ENCODE results near the gene ATXN7L2.

Gene ATXN7L2

GRCh38 chr1:109528712-109529111, 45.0 kb downstream of the ATXN7L2 start:
- peaks cover 5% of the 10 kb centered on the region for H3K4me1 ChIP-seq (ENCODE audit: control insufficient read depth, low read length)
- no peaks in the 10 kb centered on the region for H3F3A ChIP-seq (ENCODE audit: control insufficient read depth, insufficient read depth)
- no peak overlapping the region for H3K4me2 ChIP-seq (ENCODE audit: low read length)
- no peak overlapping the region for H3K4me3 ChIP-seq (ENCODE audit: low read length)
- no peak overlapping the region for H3K27ac ChIP-seq (ENCODE audit: low read depth, low read length)
- H3K9me2 ChIP-seq (replicated peaks; ENCODE audit: control insufficient read depth, low read length): no peaks in the 10 kb centered on the region
- no peak for TF ChIP-seq EZH2phosphoT487 (IDR thresholded peaks at IDR 0.05; ENCODE audit: borderline replicate concordance, low read length)
- peaks cover 18% of the 10 kb centered on the region for H3K27me3 ChIP-seq (ENCODE audit: control insufficient read depth, low read length)
- no peaks in the 10 kb centered on the region for H3K9me3 ChIP-seq (ENCODE audit: control insufficient read depth, insufficient read depth, low read length)
- no peaks in the 10 kb centered on the region for H3K79me2 ChIP-seq (ENCODE audit: control insufficient read depth, low read length)
- H3K36me3 ChIP-seq (ENCODE audit: control insufficient read depth, low read length): no peaks in the 10 kb centered on the region
- H4K20me1 ChIP-seq (ENCODE audit: control insufficient read depth, insufficient read depth, low read depth, low read length): no peaks in the 10 kb centered on the region

GRCh38 chr1:109529881-109530456, 46.3 kb downstream of the ATXN7L2 start:
- no peaks in the 10 kb centered on the region for H3K79me2 ChIP-seq (ENCODE audit: control insufficient read depth, low read length)
- no peaks in the 10 kb centered on the region for H4K20me1 ChIP-seq (ENCODE audit: control insufficient read depth, insufficient read depth, low read depth, low read length)
- H3F3A ChIP-seq (ENCODE audit: control insufficient read depth, insufficient read depth): no peaks in the 10 kb centered on the region
- no peak overlapping the region for H3K27ac ChIP-seq (ENCODE audit: low read depth, low read length)
- peaks cover 18% of the 10 kb centered on the region for H3K27me3 ChIP-seq (ENCODE audit: control insufficient read depth, low read length)
- no peaks in the 10 kb centered on the region for H3K9me2 ChIP-seq (replicated peaks; ENCODE audit: control insufficient read depth, low read length)
- H3K4me1 ChIP-seq (ENCODE audit: control insufficient read depth, low read length): peaks cover 5% of the 10 kb centered on the region
- no peak overlapping the region for H3K4me3 ChIP-seq (ENCODE audit: low read length)
- no peak overlapping the region for H3K4me2 ChIP-seq (ENCODE audit: low read length)
- TF ChIP-seq EZH2phosphoT487 (IDR thresholded peaks at IDR 0.05; ENCODE audit: borderline replicate concordance, low read length) (no peak), CTCF (IDR thresholded peaks at IDR 0.05; ENCODE audit: low read depth, low read length, poor library complexity, severe bottlenecking) (no peak)
- H3K36me3 ChIP-seq (ENCODE audit: control insufficient read depth, low read length): no peaks in the 10 kb centered on the region
- no peaks in the 10 kb centered on the region for H3K9me3 ChIP-seq (ENCODE audit: control insufficient read depth, insufficient read depth, low read length)

GRCh38 chr1:109530457-109531087, 46.9 kb downstream of the ATXN7L2 start:
- Histone ChIP-seq H3K36me3 (ENCODE audit: control insufficient read depth, low read length) (no peaks in the 10 kb centered on the region), H3K4me3 (ENCODE audit: low read length) (no peak overlapping the region), H3K9me3 (ENCODE audit: control insufficient read depth, insufficient read depth, low read length) (no peaks in the 10 kb centered on the region), H3K9me2 (replicated peaks; ENCODE audit: control insufficient read depth, low read length) (no peaks in the 10 kb centered on the region), H3F3A (ENCODE audit: control insufficient read depth, insufficient read depth) (no peaks in the 10 kb centered on the region), H3K79me2 (ENCODE audit: control insufficient read depth, low read length) (no peaks in the 10 kb centered on the region), H3K27me3 (ENCODE audit: control insufficient read depth, low read length) (peaks cover 17% of the 10 kb centered on the region), H3K4me1 (ENCODE audit: control insufficient read depth, low read length) (peaks cover 5% of the 10 kb centered on the region), H3K27ac (ENCODE audit: low read depth, low read length) (no peak overlapping the region), H4K20me1 (ENCODE audit: control insufficient read depth, insufficient read depth, low read depth, low read length) (no peaks in the 10 kb centered on the region), H3K4me2 (ENCODE audit: low read length) (no peak overlapping the region)
- no peak for TF ChIP-seq CTCF (IDR thresholded peaks at IDR 0.05; ENCODE audit: low read depth, low read length, poor library complexity, severe bottlenecking)
- no peak for TF ChIP-seq EZH2phosphoT487 (IDR thresholded peaks at IDR 0.05; ENCODE audit: borderline replicate concordance, low read length)

GRCh38 chr1:109531380-109531779, 47.7 kb downstream of the ATXN7L2 start:
- Histone ChIP-seq H3K27ac (ENCODE audit: low read depth, low read length) (no peak overlapping the region), H3K9me2 (replicated peaks; ENCODE audit: control insufficient read depth, low read length) (no peaks in the 10 kb centered on the region), H3K9me3 (ENCODE audit: control insufficient read depth, insufficient read depth, low read length) (no peaks in the 10 kb centered on the region), H4K20me1 (ENCODE audit: control insufficient read depth, insufficient read depth, low read depth, low read length) (no peaks in the 10 kb centered on the region), H3K27me3 (ENCODE audit: control insufficient read depth, low read length) (peaks cover 14% of the 10 kb centered on the region), H3K4me3 (ENCODE audit: low read length) (no peak overlapping the region), H3K4me1 (ENCODE audit: control insufficient read depth, low read length) (peaks cover 5% of the 10 kb centered on the region), H3K4me2 (ENCODE audit: low read length) (no peak overlapping the region), H3F3A (ENCODE audit: control insufficient read depth, insufficient read depth) (no peaks in the 10 kb centered on the region), H3K79me2 (ENCODE audit: control insufficient read depth, low read length) (no peaks in the 10 kb centered on the region), H3K36me3 (ENCODE audit: control insufficient read depth, low read length) (no peaks in the 10 kb centered on the region)
- no peak for TF ChIP-seq EZH2phosphoT487 (IDR thresholded peaks at IDR 0.05; ENCODE audit: borderline replicate concordance, low read length)
- TF ChIP-seq CTCF (IDR thresholded peaks at IDR 0.05; ENCODE audit: low read depth, low read length, poor library complexity, severe bottlenecking): no peak

Measured in DOHH2 (cell line).